HEK293T (cell line): ENCODE data around the gene TARDBP.
A peak's percentile ranks its signal among the peaks of the same experiment; 100 is the strongest.
"Not testable (repeated sequence)": the region's sequence is repeated elsewhere in the genome, so short reads cannot be mapped to it uniquely, and the experiment has no call there.

Experiments
- CTCF ChIA-PET: fragments of 350-600 bp; formaldehyde crosslinking; extraction: SDS; loops from one replicate; lab custom pipeline; 2021; ENCODE audit warnings: antibody characterized with exemption, inconsistent platforms; lab: Yijun Ruan, JAX
- POLR2A ChIA-PET: fragments of 350-600 bp; formaldehyde crosslinking; extraction: SDS; loops from one replicate; lab custom pipeline; 2020; ENCODE audit warnings: antibody characterized with exemption, inconsistent platforms; lab: Yijun Ruan, JAX
- DNase-seq: peaks from one replicate; pipeline ENCODE4 v3.0.0; 2012; ENCODE audit warnings: mixed read lengths; ENCODE audit errors: extremely low spot score
- ARNT ChIP-seq: fragments of 450-650 bp; IDR thresholded peaks from 2 replicates; pipeline ENCODE4 v1.6.1; 2017; ENCODE audit warnings: mild to moderate bottlenecking
- BHLHE40 ChIP-seq: fragments of 450-650 bp; IDR thresholded peaks from 2 replicates; pipeline ENCODE4 v1.6.1; 2016; ENCODE audit warnings: mild to moderate bottlenecking, moderate library complexity, borderline replicate concordance
- CTBP1 ChIP-seq: fragments of 450-650 bp; IDR thresholded peaks from 2 replicates; pipeline ENCODE4 v1.6.1; 2016; ENCODE audit warnings: borderline replicate concordance
- ELF4 ChIP-seq: fragments of 450-650 bp; IDR thresholded peaks from 2 replicates; pipeline ENCODE4 v1.6.1; 2017; ENCODE audit warnings: antibody characterized with exemption
- FOXA1 ChIP-seq: fragments of 450-650 bp; IDR thresholded peaks from 2 replicates; pipeline ENCODE4 v1.6.1; 2016; ENCODE audit warnings: mild to moderate bottlenecking
- FOXK2 ChIP-seq: fragments of 450-650 bp; IDR thresholded peaks from 2 replicates; pipeline ENCODE4 v1.6.1; 2016; ENCODE audit warnings: mild to moderate bottlenecking
- FOXM1 ChIP-seq: fragments of 450-650 bp; IDR thresholded peaks from 2 replicates; pipeline ENCODE4 v1.6.1; 2017; ENCODE audit warnings: mild to moderate bottlenecking, borderline replicate concordance
- HDGF ChIP-seq: fragments of 450-650 bp; IDR thresholded peaks from 2 replicates; pipeline ENCODE4 v1.6.1; 2017; ENCODE audit warnings: antibody characterized with exemption, borderline replicate concordance
- L3MBTL2 ChIP-seq: fragments of 450-650 bp; conservative IDR thresholded peaks from 2 replicates; pipeline ENCODE4 v1.6.1; 2016; ENCODE audit warnings: mild to moderate bottlenecking
- LEF1 ChIP-seq: fragments of 450-650 bp; IDR thresholded peaks from 2 replicates; pipeline ENCODE4 v1.6.1; 2017; ENCODE audit warnings: mild to moderate bottlenecking, borderline replicate concordance
- NFRKB ChIP-seq: fragments of 450-650 bp; IDR thresholded peaks from 2 replicates; pipeline ENCODE4 v1.6.1; 2016; ENCODE audit warnings: mild to moderate bottlenecking, moderate library complexity
- PKNOX1 ChIP-seq: fragments of 450-650 bp; IDR thresholded peaks from 2 replicates; pipeline ENCODE4 v1.6.1; 2016
- SP1 ChIP-seq: fragments of 450-650 bp; IDR thresholded peaks from 2 replicates; pipeline ENCODE4 v1.6.1; 2017
- SUZ12 ChIP-seq: fragments of 450-650 bp; IDR thresholded peaks from 2 replicates; pipeline ENCODE4 v1.6.1; 2016; ENCODE audit warnings: mild to moderate bottlenecking
- TARDBP ChIP-seq: fragments of 450-650 bp; IDR thresholded peaks from 2 replicates; pipeline ENCODE4 v1.6.1; 2016
- ZNF384 ChIP-seq: fragments of 450-650 bp; IDR thresholded peaks from 2 replicates; pipeline ENCODE4 v1.6.1; 2016

Gene TARDBP

GRCh38 chr1:11030865-11031264 lies 18.4 kb downstream of the TARDBP start:
- CTCF ChIA-PET = no interaction called here
- TF ChIP-seq LEF1 (no peak), HDGF (no peak), ARNT (no peak), ELF4 (no peak), TARDBP (no peak), L3MBTL2 (no peak), FOXM1 (no peak), NFRKB (no peak), SUZ12 (no peak)
- DNase-seq = no peak
- POLR2A ChIA-PET = no interaction called here

- no peak for TF ChIP-seq ELF4
- TF ChIP-seq HDGF = no peak
- TF ChIP-seq CTBP1 = no peak
- TF ChIP-seq ZNF384 = no peak
- no peak for TF ChIP-seq FOXM1
- TF ChIP-seq FOXA1 = no peak
- no peak for DNase-seq
- POLR2A ChIA-PET = interaction anchor here (0.9 kb wide), 1 partner anchor 68 kb away, joined by 3 read pairs; the partner anchor contains the start of gene EXOSC10
- CTCF ChIA-PET = interaction anchor here (0.6 to 1.2 kb wide), 3 partner anchors 32 to 573 kb away, joined by 3 read pairs; no protein-coding TSS in a partner anchor
Measured at GRCh38 chr1:11031624-11032262, 19.3 kb downstream of the TARDBP start.

- CTCF ChIA-PET = interaction anchor here (0.6 to 2.0 kb wide), 29 partner anchors 8 to 613 kb away, joined by 3 to 20 read pairs (median 4); partner anchors contain the start of gene SRM
- POLR2A ChIA-PET = interaction anchor here (1.0 to 1.7 kb wide), 5 partner anchors 17 to 62 kb away, joined by 3 to 8 read pairs (median 6); partner anchors contain the start of genes EXOSC10 and SRM
- DNase-seq = not testable (repeated sequence)
Measured at GRCh38 chr1:11037019-11037739, 24.7 kb downstream of the TARDBP start.

GRCh38 chr1:11037740-11038182 lies 25.3 kb downstream of the TARDBP start:
- CTCF ChIA-PET = interaction anchor here (0.6 to 2.0 kb wide), 32 partner anchors 9 to 613 kb away, joined by 3 to 20 read pairs (median 4); partner anchors contain the start of gene SRM
- POLR2A ChIA-PET = interaction anchor here (1.0 to 1.7 kb wide), 5 partner anchors 16 to 61 kb away, joined by 3 to 8 read pairs (median 6); partner anchors contain the start of genes EXOSC10 and SRM
- no peak for TF ChIP-seq FOXM1
- no peak for TF ChIP-seq SP1
- no peak for TF ChIP-seq PKNOX1
- no peak for TF ChIP-seq TARDBP
- no peak for TF ChIP-seq HDGF
- TF ChIP-seq LEF1 = no peak
- no peak for TF ChIP-seq CTBP1
- TF ChIP-seq ARNT = no peak
- no peak for TF ChIP-seq L3MBTL2
- no peak for TF ChIP-seq FOXK2
- no peak for TF ChIP-seq SUZ12
- no peak for TF ChIP-seq ELF4
- no peak for TF ChIP-seq FOXA1
- TF ChIP-seq BHLHE40 = no peak
- TF ChIP-seq NFRKB = no peak
- peak; percentile 88 for DNase-seq

- no peak for TF ChIP-seq L3MBTL2
- no peak for TF ChIP-seq PKNOX1
- no peak for TF ChIP-seq CTBP1
- TF ChIP-seq ARNT = no peak
- TF ChIP-seq FOXM1 = no peak
- TF ChIP-seq FOXK2 = no peak
- no peak for TF ChIP-seq ELF4
Measured at GRCh38 chr1:11039351-11040104, 27.1 kb downstream of the TARDBP start.

GRCh38 chr1:11040105-11040429 lies 27.6 kb downstream of the TARDBP start:
- DNase-seq, POLR2A ChIA-PET, CTCF ChIA-PET: not testable (repeated sequence)

More at GRCh38 chr1:11039351-11040104, 27.1 kb downstream of the TARDBP start:
- POLR2A ChIA-PET = no interaction called here
- CTCF ChIA-PET = no interaction called here
- DNase-seq = no peak

- CTCF ChIA-PET = no interaction called here
- POLR2A ChIA-PET = no interaction called here
- no peak for DNase-seq
- TF ChIP-seq FOXA1 (no peak), LEF1 (no peak), ARNT (no peak), HDGF (no peak), PKNOX1 (no peak), BHLHE40 (no peak), ELF4 (no peak), FOXK2 (no peak), ZNF384 (no peak), TARDBP (no peak), FOXM1 (no peak), SUZ12 (no peak), L3MBTL2 (no peak), CTBP1 (no peak)
Measured at GRCh38 chr1:11041048-11041447, 28.6 kb downstream of the TARDBP start.
